NCI-H146 (cell line): ENCODE data around the gene SARDH.
"Not testable (repeated sequence)": the region's sequence is repeated elsewhere in the genome, so short reads cannot be mapped to it uniquely, and the experiment has no call there.

ENCODE experiments used
- DNase-seq: peaks from one replicate; lab custom pipeline; 2025; lab: John Stamatoyannopoulos, UW

SARDH gene

DNA sequence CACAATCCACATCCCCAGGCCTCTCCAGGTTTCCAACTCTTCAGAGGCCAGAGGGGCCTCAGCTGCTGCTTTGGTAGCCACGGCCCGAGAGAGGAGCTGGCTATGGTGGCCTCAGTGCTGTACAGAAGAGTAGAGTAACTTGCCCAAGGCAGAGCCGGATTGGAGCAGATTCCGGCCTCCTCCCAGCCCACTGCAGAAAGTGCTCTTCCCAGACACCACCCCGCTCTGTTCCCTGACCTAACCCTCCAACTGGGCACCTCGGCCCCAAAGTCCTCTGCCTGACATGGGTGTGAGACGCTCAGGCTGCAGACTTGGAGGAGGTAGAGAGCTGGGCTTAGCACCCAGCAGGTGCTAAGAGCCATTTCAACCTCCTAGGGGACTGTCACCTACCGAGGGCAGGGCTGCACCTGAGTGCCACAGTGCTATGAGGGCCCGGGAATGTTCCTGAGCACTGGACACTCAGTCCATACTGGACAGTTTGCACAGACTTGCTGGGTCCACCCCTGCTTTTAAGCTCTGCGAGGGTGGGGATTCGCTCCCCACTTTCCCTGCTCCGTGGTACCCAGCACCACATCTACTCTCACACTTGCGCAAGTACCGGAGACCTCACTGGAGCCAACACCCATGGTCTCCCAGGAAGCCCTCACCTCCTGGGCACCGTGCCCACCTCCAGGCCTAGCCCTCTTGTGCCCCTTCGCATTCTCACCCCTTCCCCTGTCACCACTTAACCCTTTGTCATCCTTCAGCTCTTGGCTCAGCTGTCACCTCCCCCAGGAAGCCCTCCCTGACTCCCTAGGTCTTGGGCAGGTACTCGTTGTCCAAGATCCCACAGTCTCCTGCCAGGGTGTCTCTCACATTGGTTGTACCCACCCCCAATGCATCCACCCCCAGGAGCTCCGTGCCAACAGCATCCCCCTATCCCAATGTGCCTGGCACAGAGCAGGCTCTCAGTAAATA is 52.2 kb downstream of the SARDH start:
- no peak for DNase-seq

DNA sequence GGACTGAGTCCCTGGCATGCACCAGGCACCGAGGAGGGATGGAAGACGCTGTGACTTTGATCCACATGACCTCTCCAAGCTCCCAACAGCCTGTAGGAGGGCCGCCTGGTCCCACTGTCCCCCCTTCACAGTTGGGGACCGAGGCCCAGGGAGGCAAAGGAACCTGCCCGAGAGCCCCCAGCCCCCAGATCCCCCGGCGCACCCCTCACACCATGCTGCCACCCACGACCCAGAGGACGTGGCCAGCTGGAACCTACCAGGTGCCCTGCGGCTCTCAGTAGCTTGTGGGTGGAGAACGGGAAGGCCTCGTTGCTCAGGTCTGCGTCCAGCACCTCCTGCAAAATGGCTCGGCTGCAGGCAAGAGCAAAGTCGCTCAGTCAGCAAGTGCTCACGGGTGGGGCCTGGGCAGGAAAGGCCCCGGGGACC is 53.2 kb downstream of the SARDH start:
- DNase-seq: no peak

DNA sequence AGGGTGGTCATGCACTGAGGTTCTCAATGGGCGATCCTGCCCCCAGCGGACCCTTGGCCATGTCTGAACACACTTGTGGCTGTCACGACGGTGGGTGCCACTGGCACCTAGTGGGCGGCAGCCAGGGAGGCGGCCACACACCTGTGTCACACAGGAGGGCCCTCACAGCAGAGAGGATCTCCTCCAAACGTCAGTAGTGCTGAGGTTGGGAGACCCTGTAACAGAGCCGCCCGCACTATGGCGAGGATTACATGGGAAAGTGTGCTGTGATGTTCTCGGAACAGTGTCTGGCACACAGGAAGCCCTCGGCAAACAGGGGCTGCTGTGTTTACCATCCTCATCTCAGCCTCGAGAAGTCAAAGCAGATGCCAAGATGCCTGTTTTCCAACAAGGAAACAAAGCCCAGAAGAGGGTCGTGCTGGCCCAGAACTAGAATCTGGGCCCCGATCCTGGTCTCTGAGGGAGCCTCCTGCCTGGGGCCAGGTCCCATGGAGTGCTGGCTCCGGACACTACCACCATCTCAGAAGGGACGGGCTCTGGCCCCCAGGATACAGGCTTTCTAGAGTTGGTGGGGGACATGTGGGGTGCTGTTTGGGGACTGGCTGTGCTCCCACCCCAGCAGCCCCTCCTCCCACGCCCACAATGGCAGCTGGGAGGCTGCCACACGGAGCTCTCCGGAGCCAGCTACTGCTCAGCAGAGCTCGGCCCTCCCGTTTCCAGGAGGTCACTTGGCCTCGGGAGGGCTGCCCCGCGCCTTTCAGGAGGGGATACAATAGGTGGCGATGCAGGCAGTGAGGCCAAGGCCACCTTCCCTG is 53.8 kb downstream of the SARDH start:
- no peak for DNase-seq

DNA sequence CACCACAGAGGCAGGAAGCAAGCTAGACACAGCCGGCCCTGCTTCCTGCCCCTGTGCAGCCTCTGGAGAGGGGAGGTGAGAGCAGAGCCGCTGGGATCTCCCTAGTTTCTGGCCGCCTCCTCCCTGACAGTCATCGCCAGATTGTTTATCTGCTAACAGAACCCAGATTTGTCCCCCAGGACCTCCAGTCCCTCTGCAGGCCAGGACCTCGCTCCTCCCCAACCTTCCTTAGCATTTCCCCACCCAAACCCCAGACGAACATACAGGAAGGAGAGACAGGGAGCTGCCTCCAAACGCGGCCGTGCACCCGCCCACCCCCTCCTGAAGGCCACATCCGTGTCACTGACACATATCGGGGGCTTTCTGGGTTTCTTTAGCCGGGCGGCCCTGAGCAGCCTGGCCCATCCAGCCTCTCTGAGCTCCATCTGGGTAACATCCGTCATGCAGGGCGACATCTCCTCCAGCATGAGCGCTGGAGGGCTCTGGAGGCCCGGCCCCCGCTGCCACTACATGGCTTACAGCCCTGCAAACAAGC is 54.5 kb downstream of the SARDH start:
- DNase-seq: no peak

DNA sequence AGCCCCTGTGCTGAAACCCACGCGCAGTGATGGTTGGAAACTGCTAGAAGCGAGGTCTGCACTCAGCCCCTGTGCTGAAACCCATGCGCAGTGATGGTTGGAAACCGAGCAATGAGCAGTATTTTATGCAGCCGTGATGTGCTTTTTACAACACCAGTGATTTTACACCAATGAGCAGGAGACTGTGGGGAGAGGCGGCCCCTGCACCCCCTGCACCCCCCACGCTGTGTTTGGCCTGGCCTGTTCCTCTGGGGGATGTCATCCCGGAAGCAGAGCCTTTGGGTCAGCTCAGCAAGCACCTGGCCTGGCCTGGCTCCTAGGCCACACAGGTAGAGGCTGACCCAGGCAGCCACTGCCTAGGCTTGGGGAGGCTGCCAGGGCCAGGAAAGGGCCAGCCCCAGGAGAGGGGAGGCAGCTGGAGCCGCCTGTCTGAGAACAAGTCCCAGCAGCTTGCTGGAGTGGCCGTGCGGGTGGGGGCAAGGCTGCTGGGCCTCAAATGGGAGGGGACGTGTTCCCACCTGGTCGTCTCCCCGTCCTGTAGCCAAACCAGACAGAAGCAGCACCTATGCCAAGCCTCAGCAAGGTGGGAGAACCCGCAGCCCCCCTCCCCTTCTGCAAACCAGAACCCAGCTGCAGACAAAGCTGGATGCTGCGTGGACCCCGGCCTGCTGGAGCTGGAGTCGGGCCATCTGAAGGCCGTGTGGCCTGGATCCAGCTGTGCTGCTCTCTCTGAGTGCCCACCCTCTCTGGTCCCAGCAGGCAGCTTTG is 55.1 kb downstream of the SARDH start:
- no peak for DNase-seq

DNA sequence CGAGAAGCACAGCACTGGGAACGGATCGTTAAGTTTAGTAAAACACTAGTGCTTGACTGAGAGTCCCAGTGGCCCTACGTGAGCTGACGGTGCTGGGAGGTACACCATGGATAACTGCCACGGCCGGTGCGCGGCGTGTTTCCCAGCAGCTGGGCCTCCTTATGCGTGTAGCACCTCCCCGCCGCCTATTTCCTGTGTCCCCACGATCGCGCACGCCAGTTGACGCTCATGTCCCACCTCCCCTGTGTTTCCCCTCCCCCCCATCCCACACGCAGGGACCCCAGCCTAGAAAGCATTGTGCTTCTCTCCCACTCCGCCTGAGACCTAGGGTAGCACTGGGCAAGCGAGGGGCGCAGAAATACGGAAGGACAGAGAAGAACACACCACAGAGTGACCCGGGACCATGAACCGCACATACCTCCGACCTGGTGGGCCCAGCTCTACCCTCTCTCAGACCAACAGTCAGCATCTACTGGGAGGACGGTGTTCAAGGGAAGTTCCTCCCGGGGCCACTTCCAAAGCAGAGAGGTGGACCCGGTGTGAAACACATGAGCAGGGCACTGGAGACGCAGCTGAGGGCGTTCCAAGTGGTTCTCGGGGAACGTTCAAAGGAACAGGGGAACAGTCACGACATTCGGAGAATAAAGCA is 56.4 kb downstream of the SARDH start:
- DNase-seq: no peak

DNA sequence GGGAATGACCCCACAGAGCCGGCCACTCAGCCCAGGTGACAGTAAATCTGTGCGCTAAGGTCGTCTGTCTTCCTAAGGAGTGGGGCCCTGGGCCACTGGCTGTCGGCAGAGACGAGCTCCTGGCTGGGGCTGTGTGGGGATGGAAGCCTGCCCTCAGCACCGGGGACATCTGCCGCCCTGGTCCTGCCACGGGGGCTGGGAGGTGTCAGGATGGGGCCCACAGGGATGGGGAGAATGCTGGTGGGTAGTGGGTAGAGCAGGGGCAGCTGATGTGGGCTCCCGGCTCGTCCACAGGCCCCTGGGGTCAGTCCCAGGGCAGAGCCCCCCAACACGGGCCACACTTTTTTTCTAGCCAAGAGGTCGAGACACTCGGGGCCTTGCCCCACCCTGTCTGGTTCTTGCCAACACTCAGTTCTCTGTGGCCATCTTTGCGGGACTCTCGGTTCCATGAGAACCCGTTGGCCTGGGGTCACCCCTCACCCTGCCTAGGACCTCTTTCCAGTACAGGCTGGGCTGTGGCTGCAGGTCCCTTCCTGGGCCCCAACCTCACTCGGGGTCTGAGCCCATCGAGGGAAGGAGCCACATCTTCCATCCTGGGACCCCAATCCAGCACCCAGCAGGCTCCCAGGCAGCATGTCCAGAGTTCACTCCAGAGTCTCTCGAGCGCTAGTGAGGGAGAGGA is 57.0 kb downstream of the SARDH start:
- no peak for DNase-seq

DNA sequence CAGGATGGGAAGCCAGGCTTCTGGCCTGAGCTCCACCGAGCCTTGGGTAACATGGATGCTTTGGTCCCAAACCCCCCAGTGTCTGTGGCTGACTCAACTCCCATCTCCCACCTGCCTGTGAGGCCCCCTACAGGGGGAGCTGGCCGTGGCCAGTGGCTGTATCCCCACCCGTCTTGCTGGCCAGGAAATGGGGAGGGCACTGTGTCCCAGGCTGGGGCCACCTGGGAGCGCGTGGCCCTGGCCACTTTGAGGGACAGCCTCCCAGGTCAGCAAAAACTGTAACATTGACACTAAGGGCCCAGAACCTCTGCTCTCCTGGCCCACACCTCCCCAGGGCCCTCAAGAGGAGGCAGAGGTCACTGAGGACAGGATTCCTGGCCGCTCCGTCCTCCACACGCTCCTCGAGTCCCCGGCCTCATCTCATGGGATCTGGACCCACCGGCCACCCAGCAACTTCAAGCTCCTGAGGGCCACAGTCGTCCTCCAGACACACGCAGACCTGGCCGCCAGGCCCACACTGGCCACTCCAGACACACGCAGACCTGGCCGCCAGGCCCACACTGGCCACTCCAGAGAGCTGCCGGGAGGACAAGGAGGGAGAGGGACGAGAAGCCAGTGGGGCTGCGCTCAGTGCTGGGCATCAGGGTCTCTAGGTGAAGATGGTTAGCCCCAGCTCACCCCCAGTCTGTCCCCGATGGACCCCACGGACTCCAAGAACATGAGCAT is 57.7 kb downstream of the SARDH start:
- no peak for DNase-seq

DNA sequence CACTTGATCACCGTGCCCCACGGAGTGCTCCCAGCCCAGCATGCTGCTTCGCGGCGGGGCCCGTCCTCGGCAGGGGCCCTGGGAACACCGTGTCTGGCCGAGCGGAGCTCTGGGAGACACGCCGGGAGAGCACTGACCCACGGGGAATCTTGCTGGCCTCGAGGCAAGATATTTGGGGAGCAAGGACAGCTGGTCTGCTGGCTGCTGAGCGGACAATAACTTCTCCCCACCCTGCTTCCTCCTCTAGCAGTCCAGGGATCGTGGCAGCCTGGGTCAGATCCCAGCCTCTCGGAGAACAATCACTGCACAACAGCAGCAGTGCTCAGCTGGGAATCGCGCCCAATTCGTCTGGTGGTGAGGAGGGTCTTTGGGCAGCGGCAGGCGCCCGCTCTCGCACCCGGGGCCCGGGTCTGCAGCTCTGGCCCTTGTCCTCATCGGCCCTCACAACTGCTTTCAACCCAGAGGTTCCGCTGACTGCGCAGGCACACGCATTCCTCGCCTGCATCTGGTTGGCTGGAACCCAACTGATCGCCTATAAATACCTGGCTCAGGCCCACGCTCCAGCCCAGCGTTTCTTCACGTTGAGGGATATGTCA is 58.6 kb downstream of the SARDH start:
- no peak for DNase-seq

DNA sequence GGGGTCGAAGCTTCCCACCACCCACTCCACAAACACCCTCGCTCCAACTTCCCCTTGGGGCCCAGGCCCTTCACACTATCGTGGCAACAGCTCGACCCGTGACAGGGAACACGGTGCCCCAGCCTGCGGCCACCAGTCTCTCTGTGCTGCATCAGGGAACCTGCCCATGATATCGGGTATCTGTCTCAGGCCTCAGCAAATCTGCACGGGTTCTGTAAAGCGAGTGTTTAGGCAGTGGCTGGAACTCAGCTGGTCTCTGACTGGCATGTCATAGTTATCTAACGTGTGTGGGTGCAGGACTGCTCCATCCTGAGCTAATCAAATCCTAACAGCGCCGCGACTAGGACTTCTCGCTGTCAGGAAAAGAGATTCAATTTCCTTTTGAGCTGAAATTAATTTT is 59.1 kb downstream of the SARDH start:
- DNase-seq: no peak

DNA sequence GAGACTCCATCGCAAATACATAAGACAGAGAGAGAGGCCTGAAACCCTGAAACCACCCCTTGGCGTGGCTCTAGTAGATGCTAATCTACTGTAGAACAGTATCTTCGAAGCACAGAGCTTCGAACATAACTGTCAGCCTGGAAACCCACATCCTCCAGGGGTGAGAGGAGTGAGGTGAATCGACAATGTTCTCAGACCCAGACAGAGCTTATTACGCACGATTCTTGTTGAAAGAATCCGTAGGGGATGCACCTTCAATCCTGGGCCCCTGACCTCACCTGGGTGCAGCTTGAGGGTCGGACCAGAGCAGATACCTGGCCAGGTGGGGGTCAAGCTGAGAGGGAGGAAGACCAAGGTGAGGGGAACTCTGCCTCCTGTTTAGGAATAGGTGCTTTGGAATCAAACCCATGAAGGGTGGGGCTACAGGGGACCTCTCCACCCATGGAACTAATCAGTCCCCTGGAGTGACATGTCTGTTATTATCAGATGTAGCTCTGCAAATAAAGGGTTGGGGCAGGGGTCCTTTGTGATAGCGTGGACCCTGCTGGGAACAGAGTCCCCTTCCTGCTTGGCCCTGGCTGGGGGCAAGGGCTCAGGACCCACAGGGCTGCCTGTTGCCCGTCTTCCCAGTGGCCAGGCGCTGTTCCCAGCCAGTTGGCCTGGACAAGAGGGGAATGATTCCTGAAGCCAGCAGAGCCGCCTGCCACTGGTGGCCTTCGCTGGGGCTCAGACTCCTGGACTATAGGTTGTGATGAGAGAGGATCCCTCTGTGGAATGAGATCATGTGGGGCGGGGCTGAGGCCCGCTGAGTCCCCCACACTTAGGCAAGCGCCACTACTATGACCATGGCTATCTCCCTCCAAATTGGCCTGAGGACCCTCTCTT is 60.8 kb downstream of the SARDH start:
- DNase-seq: peak; percentile 10

DNA sequence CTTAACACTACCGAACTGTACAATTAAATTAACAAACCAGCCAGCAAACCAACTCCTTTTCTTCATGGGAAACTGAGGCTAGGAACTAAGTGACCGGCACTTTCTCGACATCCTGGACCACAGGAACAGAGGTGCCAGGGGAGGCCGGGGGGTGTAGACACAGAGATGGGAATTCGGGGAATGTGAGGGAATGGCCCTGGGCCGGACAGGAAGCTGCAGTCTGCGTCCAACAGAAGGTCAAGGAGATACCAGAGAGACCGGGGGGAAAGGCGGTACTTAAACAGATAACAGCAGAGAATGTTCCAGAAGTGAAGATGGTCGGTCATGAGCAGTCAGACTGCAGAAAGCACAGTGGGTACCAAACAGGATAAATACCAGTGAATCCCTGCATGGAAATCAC is 61.7 kb downstream of the SARDH start:
- no peak for DNase-seq

DNA sequence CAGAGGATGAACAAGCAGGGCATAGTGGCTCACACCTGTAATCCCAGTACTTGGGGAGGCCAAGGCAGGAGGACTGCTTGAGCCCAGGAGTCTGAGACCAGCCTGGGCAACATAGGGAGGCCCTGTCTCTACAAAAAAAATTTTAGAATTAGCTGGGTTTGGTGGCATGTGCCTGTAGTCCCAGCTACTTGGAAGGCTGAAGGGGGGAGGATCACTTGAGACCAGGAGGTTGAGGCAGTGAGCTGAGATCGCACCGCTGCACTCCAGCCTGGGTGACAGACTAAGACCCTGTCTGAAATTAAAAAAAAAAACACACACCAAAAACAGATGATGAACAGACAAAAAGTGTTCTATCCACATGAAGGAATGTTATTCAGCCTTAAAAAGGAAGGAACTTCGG is 62.4 kb downstream of the SARDH start:
- not testable (repeated sequence) for DNase-seq

DNA sequence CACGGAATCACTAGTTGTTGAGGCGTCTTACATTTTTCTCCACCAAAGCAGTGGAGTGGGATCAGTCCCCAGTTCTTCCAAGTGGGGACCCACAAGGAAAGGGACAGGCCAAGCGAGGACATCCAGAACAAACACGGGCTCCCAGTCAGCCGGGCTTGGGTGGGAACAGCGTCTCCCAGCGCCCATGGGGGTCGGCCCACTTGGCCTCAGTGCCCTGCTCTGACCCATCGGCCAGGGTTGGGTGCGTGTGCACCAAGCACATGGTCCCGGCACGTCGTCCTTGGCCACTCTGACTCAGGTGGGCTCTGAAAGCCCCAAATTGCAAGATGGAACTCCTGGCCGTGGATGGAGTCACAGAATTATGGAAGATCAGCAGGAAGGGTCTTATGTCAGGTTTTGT is 64.1 kb downstream of the SARDH start:
- DNase-seq: no peak

DNA sequence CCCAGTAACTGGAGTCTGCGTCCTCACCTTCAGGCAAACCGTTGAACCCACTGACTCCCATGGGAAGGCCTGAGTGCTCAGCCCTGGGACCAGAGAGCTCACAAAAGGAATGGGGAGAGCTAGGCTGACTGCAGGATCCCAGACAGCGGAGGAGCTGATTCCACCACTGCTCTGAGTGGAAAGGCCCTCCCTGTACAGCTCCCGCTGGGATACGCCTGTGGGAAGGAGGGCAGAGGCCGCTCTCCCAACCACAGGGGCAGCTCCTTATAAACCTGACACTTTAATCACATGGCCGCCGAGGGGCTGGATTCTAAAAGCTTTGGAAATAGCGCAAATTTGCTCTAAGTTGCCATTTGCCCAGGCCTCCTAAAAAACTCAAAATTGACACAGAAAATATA is 64.9 kb downstream of the SARDH start:
- DNase-seq: no peak

DNA sequence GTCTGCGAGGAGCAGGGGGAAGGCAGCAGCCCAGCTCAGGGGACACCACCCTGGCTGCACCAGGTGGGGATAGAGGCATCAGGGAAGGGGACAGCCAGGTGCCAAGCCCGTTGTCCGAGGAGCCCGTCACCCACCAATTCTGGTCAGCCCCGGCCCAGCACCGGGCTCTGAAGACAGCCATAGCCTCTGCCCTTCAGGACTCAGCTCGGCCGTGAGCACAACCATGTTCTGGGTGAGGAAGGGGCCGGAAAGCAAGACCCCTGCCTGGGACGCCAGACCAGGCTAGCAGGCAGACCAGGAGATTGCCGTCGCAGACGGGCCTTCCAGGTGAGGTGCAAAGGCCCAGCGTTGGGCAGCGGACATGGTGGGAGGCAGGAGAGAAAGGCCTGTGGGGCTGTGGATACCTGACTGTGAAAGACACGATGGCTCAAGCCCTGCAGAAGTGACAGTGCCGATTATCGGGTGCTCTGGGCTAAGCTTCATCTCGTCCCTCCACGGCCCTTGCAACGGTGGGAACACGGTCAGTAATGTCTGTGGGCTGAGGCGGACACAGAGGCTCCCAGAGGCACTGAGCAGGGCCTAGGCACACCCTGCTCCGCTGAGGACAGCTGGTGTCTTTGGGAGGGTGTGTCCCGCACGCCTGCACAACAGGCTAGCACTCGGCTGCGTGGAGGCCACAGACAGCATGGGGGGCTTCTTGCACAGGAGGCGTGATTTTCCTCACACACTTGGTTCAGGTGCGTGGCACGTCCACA is 65.5 kb downstream of the SARDH start:
- DNase-seq: no peak

DNA sequence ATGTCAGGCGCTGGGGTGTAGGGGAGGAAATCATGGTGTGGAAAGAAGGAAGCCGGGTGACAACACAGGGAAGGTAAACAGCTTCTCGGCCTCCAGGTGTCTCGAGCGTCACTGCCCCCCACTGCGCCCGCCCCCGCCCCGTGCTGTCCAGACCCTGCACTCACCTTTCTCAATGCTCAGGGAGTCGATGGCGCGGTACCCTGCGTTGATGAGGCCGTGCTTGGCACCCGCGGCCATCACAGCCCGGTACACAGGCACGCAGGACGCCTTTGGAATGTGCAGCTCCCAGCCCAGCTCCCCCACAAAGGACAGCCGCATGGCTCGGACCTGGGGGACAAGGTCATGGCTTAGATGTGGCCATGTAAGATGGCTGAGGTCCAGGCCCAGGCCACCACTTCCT is 66.8 kb downstream of the SARDH start:
- DNase-seq: no peak

DNA sequence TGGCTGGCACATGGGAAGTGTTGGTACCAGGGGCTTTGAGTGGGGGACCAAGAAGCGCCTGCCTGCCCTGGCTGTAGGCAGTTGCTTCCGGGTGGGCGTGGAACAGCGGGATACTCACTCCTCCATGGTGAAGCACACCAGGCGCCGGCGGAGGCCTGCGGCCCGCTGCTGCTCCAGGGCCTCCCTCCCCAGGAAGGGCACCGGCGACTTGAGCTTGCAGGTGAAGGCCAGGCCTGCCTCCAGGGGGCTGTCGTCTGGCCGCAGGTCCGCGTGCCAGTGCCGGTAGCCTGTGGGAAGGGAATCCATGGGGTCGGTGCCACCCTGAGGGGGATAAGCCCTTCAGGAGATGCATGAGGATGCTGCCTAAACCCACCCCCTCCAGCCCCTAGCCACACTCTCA is 67.7 kb downstream of the SARDH start:
- no peak for DNase-seq
